ENCODE data around the gene ACOX3.
A peak's percentile ranks its signal among the peaks of the same experiment; 100 is the strongest.

DNA sequence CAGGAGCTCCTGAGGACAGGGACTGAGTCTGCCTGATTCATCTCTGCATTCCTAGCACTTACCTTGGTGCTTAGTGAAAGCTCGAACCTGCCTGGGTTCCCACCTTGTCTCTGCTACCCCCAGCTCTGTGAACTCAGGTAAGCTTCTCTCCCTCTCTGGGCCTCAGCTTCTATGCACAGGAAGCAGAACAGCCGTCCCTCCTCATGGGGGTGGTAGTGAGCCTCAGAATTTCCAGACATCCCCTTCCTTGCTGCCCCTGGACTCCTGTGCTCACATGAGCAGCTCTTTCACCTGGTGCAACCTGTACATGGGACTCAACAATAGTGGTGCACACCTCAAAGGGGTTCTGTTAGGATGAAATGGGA, 120.2 kb downstream of the ACOX3 start:
- TF ChIP-seq POLR2A (IDR thresholded peaks at IDR 0.05): no peak
- TF ChIP-seq, protein P1, sequence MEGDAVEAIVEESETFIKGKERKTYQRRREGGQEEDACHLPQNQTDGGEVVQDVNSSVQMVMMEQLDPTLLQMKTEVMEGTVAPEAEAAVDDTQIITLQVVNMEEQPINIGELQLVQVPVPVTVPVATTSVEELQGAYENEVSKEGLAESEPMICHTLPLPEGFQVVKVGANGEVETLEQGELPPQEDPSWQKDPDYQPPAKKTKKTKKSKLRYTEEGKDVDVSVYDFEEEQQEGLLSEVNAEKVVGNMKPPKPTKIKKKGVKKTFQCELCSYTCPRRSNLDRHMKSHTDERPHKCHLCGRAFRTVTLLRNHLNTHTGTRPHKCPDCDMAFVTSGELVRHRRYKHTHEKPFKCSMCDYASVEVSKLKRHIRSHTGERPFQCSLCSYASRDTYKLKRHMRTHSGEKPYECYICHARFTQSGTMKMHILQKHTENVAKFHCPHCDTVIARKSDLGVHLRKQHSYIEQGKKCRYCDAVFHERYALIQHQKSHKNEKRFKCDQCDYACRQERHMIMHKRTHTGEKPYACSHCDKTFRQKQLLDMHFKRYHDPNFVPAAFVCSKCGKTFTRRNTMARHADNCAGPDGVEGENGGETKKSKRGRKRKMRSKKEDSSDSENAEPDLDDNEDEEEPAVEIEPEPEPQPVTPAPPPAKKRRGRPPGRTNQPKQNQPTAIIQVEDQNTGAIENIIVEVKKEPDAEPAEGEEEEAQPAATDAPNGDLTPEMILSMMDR (IDR thresholded peaks at IDR 0.05 in 4 of 5, conservative IDR thresholded peaks at IDR 0.05 in 1 of 5): peak in 1 of 5 experiments; percentile 39
